ENCODE results near the gene WDFY1. TPM values are rescaled to one million over a fixed set of nuclear protein-coding genes. Genes with fewer than 3 reads are reported as not detected.

WDFY1 gene
- total and polyA plus RNA-seq, 8 donors = 5.5 to 25.9 (median 14.9) TPM

- no peak overlapping the region for H3K4me3 ChIP-seq
- ATAC-seq (peak in 2 of 4 donors; percentile 62 to 67), FAIRE-seq (no peak), DNase-seq (no peak)
- H3K9me3 ChIP-seq = no peaks in the 10 kb centered on the region
- H3K27me3 ChIP-seq = no peaks in the 10 kb centered on the region
- H3K27ac ChIP-seq = peak overlapping the region in 1 of 4 donors; percentile 49
- 49 to 54% methylated on average over 5 of the region's 5 CpGs for WGBS, 2 donors
- intact Hi-C loops (cut with DNase I) = no loop called here
- TF ChIP-seq CTCF (IDR thresholded peaks at IDR 0.05) = no peak
- peaks cover 0 to 11% (median 0%) of the 10 kb centered on the region in 3 donors for H3K4me1 ChIP-seq
- H3K36me3 ChIP-seq = peaks cover 0 to 25% (median 5%) of the 10 kb centered on the region in 3 donors
Observed at GRCh38 chr2:223901311-223901710, 43.8 kb downstream of the WDFY1 start.

GRCh38 chr2:223900531-223900930 is 44.6 kb downstream of the WDFY1 start:
- Histone ChIP-seq H3K27me3 (no peaks in the 10 kb centered on the region), H3K36me3 (peaks cover 0 to 25% (median 5%) of the 10 kb centered on the region in 3 donors), H3K27ac (no peak overlapping the region), H3K4me1 (peaks cover 0 to 11% (median 0%) of the 10 kb centered on the region in 3 donors), H3K9me3 (no peaks in the 10 kb centered on the region), H3K4me3 (no peak overlapping the region)
- intact Hi-C loops (cut with DNase I) = no loop called here
- WGBS, 2 donors = 84 to 95% methylated on average over 1 of the region's 1 CpG
- FAIRE-seq (no peak), ATAC-seq (no peak), DNase-seq (no peak)
- no peak for TF ChIP-seq CTCF (IDR thresholded peaks at IDR 0.05)

GRCh38 chr2:223900066-223900465 is 45.1 kb downstream of the WDFY1 start:
- 94 to 96% methylated on average over 6 of the region's 6 CpGs for WGBS, 2 donors
- no peak for TF ChIP-seq CTCF (IDR thresholded peaks at IDR 0.05)

GRCh38 chr2:223897669-223898330 is 47.3 kb downstream of the WDFY1 start:
- H3K27ac ChIP-seq = no peak overlapping the region
- H3K27me3 ChIP-seq = no peaks in the 10 kb centered on the region
- ATAC-seq = no peak
- no peak for TF ChIP-seq CTCF (IDR thresholded peaks at IDR 0.05)
- no peak for FAIRE-seq
- DNase-seq = no peak
- WGBS, 2 donors = 92 to 97% methylated on average over 5 of the region's 5 CpGs
- intact Hi-C loops (cut with DNase I) = no loop called here
- H3K4me1 ChIP-seq = peaks cover 0 to 11% (median 0%) of the 10 kb centered on the region in 3 donors
- peaks cover 0 to 37% (median 5%) of the 10 kb centered on the region in 3 donors for H3K36me3 ChIP-seq
- no peak overlapping the region for H3K4me3 ChIP-seq
- H3K9me3 ChIP-seq = no peaks in the 10 kb centered on the region

More at GRCh38 chr2:223900066-223900465, 45.1 kb downstream of the WDFY1 start:
- Histone ChIP-seq H3K27ac (no peak overlapping the region), H3K4me1 (peaks cover 0 to 11% (median 0%) of the 10 kb centered on the region in 3 donors), H3K27me3 (no peaks in the 10 kb centered on the region), H3K9me3 (no peaks in the 10 kb centered on the region), H3K36me3 (peaks cover 0 to 25% (median 5%) of the 10 kb centered on the region in 3 donors), H3K4me3 (no peak overlapping the region)
- DNase-seq (no peak), ATAC-seq (no peak), FAIRE-seq (no peak)
- intact Hi-C loops (cut with DNase I) = no loop called here

- no peaks in the 10 kb centered on the region for H3K9me3 ChIP-seq
- no peak for TF ChIP-seq CTCF (IDR thresholded peaks at IDR 0.05)
- H3K4me1 ChIP-seq = peaks cover 0 to 10% (median 0%) of the 10 kb centered on the region in 3 donors
- H3K36me3 ChIP-seq = peaks cover 0 to 41% (median 5%) of the 10 kb centered on the region in 3 donors
- DNase-seq (no peak), FAIRE-seq (no peak), ATAC-seq (peak in 1 of 4 donors; percentile 32)
- no peak overlapping the region for H3K4me3 ChIP-seq
- no peaks in the 10 kb centered on the region for H3K27me3 ChIP-seq
- 75 to 77% methylated on average over 4 of the region's 4 CpGs for WGBS, 2 donors
- intact Hi-C loops (cut with DNase I) = no loop called here
- no peak overlapping the region for H3K27ac ChIP-seq
Observed at GRCh38 chr2:223896833-223897311, 48.3 kb downstream of the WDFY1 start.
